SKM-1 treated with dmso at 0.1 percent for 144 hours (cell line): ENCODE measurements around the gene C21orf91.
"Not testable (repeated sequence)": the region's sequence is repeated elsewhere in the genome, so short reads cannot be mapped to it uniquely, and the experiment has no call there.

Experiments
- DNase-seq: peaks from one replicate; lab custom pipeline; 2025; ENCODE audit not compliant: unreplicated experiment; lab: John Stamatoyannopoulos, UW

Gene C21orf91

DNA sequence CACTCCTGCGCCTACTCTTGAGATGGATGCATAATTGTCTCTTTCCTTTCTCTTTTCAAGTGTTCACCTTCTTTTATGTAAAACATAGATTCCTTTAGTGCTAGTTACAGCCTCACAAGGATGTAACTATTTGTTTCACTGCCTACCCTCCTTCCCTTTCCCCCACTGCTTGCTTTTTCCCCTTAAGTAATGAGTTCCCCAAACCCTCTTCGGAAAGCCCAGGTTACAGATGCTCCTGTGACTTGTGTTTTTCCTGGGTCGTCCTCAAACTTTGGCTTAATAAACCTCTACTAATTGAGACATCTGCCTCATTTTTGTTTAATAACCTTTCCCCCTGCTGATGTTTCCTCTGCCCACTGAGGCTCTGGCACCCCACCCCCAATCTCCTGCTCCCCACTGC is 39.2 kb downstream of the C21orf91 start:
- peak; percentile 25 for DNase-seq

DNA sequence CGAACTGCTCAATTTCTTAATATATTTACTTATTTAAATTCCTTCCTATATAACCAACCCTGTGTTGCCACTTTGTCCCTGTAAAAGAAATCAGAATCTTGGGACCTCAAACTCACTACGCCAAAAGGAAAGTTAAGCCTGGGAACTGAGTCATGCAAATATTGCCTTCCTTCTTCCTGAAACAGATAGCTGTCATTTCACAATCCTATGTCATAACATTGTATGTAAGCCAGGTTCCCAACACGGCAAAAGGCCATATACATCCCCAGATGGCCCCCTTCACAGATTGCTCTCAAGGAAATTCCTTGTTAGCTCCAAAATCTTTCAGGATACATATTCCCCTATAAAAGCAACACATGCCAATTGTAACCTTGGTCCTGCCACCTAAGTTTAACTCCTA is 39.7 kb downstream of the C21orf91 start:
- DNase-seq: peak; percentile 76

DNA sequence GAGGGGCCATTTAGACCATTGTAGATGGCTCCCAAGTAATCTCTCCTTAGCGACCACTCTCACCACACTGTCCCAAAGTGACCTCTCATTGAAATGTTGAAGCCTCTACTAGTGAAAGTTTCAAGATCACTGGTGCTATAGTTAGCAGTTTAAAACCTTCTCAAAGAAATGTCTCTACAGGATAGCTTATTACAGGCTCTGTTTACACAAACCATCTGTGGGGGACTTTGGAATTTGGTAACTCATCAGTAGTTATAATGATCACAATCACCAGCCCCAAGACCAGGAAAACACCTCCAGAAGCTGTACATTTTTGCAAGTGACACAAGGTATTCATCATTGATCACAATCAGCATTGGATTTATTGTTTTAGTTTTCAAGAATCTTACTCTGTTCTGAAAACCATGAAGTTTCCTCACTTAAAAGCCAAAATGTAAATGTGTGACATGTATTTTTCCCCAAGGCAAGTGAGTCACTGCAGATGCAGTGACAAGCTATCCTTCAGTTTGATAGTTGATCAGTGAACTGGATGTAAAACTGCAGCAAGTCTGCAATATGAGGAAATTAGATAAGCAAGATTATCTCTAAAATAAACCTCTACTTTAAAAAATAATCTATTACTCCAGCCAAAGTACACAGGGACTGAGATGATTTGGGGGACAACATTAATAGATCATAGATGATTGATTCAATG is 41.9 kb downstream of the C21orf91 start:
- no peak for DNase-seq

DNA sequence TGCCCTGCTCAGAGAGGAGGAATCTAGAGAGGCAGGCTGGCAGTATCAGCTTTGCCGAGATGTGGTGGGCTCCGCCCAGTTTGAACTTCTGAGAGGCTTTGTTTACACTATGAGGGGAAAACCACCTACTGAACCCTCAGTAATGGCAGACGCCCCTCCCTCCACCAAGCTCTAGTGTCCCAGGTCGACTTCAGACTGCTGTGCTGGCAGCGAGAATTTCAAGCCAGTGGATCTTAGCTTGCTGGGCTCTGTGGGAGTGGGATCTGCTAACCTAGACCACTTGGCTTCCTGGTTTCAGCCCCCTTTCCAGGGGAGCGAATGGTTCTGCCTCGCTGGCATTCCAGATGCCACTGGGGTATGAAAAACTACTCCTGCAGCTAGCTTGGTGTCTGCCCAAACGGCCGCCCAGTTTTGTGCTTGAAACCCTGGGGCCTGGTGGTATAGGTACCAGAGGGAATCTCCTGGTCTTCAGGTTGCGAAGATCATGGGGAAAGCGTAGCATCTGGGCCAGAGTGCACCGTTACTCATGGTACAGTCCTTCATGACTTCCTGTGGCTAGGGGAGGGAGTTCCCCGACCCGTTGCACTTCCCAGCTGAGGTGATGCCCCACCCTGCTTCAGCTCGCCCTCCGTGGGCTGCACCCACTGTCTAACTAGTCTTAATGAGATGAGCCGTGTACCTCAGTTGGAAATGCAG is 43.6 kb downstream of the C21orf91 start:
- DNase-seq: no peak

DNA sequence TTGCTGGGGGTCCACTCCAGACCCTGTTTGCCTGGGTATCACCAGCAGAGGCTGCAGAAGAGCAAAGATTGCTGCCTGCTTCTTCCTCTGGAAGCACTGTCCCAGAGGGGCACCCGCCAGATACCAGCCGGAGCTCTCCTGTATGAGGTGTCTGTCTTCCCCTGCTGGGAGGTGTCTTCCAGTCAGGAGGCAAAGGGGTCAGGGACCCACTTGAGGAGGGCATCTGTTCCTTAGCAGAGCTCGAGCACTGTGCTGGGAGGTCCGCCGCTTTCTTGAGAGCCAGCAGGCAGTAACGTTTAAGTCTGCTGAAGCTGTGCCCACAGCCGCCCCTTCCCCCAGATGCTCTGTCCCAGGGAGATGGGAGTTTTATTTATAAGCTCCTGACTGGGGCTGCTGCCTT is 44.1 kb downstream of the C21orf91 start:
- DNase-seq: not testable (repeated sequence)

DNA sequence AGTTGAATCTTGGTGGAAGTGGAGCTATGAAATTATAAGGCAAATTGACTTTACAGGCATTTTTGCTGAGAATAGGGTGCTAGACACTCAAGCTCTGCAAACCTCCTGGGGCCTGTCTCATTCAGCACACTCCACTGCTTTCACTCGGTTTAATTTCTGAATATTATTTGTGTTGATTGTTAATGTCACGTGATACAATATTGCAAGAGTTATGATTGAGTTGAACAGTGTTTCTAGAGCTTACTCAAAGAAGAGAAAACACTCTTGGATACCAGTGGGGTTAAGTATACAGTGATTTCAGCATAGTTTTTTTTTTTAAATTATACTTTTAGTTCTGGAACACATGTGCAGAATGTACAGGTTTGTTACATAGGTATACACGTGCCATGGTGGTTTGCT is 49.7 kb downstream of the C21orf91 start:
- no peak for DNase-seq

DNA sequence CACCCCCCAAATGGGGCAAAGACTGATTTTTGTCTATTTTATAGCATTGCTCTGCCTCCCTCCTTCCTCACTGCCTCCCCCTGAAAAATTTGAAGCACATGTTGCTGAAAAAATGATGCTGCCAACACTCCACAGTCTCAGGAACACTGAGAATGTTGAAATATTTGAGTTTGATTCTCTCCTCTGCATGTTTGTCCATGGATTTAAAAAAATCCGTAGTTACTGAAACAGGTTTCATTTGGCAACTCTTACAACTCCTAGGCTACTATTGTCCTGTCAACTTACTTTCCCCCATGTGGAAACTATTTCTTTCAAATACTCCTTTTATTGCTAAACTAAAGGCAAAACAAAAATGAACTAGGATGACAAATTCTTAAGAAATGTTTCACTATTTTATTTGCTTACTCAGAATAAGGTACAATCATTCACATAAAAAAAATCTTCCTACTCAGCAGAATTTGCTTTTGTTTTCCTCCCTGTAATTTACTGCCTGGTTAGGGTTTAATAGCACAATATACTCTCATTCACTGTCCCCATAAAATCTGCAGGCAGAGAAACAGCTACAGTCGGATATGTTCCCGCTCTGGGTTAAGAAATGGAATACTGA is 50.2 kb downstream of the C21orf91 start:
- DNase-seq: no peak

DNA sequence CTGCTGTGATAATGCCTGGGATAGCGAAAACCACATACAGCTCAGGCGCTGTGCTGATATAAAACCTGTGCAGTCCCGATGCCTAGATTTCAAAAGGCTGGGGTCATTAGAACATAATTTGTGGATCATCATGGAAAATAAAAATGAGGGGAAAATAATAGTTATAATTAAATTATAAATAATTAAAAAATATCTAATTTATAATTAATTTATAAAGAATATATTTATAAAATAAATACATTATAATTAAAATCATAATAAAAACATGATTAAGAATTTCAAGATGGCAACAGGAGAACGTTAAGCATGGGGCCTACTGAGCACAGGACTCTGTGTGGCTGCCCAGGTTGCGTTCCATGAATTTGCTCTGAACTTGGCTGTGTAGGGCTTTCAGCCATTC is 53.9 kb downstream of the C21orf91 start:
- no peak for DNase-seq

DNA sequence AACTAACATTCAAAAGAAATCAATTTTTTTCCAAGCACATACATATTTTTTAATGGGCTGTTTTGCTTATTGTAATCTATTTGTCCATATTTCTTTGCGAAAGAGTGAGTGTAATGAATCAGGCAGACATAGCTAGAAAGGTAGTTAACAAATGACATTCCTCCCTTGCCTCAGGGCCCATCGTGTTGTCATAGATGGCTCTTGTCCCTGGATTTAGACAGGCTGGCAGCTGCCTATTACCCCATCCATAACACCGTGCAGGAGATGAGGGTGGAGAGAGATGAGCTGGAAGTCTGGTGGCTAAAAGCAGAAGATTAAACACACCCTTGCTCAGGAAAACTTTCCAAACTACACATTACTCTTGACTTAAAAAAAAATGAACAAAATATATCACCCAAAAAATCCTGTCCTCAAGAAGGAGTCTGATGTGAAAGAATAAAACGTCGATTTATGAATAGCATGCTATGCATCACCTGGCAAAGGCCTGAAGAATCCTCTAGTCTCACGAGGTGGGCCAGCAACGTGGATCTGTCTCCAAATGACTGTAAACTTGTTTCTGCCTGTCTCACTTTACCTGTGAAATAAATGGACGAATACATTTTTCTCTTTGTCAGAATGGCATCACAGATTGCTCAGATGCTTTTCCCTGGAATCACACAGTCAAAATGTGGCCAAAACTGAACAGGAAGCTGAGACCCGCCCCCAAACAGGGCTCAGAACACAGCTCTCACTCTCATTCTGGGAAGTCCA is 55.7 kb downstream of the C21orf91 start:
- DNase-seq: no peak

DNA sequence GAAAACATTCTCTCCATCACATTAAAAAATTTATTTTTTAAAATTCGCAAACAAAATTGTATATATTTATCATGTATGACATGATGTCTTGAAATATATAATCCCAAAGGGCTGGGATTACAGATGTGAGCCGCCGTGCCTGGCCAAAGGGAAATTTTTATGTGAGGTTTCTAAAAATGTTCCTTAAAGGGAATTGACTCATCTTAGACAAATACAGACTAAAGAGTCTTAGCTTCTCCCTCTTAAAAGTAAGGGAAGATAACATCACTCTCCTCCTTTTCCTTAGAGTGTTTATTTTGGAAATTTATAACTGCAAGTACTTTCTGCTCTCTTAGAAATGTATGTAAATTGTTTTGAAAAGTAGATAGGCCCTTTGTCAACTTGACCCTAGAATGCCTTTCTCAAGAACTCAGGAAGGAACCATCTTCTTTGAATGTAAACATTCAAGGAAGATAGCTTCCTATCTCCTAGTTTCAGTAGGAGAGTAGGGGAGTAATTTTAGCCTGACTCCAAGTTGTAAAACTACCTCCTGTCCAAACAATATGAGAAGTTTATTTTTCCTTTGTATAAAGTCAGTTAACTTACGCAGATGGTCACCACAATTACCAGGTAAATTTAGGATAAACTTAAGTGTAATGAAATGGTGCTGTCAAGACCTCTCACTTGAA is 59.5 kb downstream of the C21orf91 start:
- no peak for DNase-seq

DNA sequence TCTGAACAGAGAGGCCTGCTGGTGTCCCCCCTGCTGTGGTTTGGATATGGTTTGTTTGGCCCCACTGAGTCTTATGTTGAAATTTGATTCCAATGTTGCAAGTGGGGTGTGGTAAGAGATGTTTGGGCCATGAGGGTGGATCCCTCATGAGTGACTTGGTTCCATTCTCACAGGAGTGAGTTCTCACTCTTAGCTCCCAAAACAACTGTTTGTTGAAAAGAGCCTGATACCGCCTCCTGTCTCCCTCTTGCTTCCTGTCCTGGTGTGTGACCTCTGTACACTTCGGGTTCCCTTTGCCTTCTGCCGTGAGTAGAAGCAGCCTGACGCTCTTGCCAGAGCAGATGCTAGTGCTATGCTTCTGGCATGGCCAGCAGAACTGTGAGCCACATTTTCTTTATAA is 60.5 kb downstream of the C21orf91 start:
- DNase-seq: no peak

DNA sequence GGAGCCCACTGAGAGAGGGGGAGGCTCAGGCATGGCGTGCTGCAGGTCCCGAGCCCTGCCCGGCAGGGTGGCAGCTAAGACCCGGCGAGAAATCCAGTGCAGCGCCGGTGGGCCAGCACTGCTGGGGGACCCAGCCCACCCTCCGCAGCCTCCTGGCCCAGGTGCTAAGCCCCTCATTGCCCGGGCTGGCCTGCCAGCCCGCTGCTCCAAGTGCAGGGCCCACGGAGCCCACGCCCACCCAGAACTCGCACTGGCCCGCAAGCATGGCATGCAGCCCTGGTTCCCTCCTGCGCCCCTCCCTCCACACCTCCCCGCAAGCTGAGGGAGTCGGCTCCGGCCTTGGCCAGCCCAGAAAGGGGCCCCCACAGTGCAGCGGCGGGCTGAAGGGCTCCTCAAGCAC is 61.5 kb downstream of the C21orf91 start:
- no peak for DNase-seq

DNA sequence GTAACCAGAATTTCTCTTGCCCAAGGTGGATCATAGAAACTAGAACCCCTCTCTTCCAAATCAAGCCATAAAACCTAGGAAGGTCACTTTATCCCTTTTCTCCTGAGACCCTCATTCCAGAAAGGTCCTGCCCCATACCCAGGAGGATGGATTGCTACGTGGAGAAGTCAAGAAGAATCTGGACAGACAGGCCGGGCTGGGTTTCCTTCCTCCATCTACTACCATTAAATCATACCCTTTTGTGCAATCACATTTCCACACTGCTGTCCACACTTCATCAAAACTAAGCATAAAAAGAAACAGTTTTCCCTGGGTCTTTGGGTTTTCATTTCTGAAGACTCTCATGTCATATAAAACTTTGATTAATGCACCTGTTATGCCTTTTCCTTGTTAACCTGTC is 65.4 kb downstream of the C21orf91 start:
- no peak for DNase-seq

DNA sequence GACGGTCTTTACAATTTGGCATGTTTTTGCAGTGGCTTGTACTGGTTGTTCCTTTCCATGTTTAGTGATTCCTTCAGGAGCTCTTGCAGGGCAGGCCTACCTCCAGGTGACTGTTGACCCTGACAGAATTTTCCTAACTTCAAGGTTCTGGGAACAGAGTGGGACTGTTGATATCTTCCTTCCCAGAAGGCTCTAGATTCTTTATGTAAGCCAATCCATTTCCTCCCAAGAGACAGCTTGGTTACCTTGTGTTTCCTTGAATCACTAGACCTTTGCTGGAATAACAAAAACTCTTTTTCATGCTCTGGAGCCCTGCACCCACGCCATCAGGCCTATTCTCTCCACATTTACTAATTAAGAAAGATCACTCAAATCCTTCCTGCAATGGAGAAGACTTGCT is 67.0 kb downstream of the C21orf91 start:
- DNase-seq: no peak

DNA sequence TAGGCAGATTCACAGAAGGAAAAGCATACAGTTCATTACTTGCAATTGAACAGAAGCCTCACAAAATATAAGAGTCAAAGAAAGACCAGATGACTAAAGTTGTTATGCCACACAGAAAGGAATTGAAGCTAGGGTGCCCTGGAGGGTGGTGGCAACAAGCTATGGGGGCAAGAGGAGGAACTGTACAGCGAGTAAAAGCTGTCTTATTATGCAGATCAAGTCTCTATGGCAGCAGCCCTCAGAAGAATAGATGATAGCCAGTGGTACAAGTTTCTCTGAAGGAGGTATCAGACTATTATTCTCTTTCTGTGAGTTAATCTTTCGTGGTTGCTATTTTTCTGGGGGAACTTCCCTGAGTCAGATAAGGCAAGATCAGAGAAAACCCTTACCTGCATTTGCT is 72.2 kb downstream of the C21orf91 start:
- no peak for DNase-seq

DNA sequence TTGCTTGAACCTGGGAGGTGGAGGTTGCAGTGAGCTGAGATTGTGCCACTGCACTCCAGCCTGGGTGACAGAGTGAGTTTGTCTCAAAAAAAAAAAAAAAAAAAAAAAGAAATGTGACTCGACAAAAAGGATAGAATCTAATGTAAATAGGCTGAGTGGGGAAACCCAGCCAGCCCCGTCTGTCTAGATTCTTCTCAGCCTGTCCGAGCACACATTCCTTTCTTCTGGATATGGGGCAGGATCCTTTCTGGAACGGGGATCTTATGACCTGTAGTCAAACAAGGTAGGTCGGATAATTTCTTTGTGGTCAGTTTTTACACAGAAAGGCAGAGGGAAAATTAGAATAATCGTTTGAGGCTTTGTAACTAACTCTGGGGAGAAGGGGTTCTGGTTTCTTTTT is 74.1 kb downstream of the C21orf91 start:
- DNase-seq: no peak

DNA sequence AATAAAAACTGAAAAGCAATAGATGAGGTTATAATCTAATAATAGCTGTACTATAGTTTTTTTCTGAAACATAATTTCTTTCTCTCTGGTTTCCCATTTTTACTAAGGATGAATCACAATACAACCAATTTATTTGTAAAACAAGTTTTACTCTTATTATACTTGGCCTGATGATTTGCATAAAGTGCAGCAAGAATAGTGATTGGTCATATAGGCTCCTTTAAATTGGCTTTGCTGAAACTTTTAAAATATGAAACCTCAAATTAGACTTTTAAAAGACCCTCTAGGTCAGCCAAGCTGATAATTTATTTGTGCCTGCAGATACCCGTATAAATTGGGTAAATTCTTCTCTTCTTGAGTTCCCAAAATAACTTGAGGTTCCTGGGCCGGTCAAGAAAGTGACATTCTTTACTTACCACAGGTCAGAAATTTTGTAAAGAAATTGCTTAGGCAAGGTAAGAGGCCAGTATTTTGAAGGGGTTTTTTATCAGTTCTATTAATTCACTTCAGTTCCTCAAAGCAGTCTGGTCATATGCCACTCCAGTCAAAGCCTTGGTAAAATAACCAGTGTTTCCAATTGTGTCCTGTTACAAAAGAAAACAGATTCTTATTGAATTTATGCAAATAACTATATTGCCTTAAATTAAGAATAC is 76.1 kb downstream of the C21orf91 start:
- DNase-seq: no peak

DNA sequence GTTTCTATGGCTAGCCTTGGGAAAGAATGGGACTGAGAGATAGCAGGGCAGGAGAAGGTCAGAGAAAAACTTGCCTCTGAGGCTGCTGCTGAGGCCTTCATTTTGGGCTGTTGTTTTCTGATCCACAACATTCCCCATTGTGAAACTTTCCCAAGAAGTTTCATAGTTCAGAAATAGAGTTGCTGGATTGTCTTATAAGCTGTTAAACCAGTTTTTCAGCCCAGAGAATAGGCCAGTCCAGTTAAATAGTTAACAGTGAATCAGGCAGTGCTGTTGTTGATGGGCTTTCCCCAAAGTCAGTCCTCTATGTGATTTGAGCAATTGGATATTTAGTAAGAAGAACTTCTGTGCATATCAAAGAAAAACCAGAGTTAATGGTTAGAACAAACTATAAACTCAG is 77.0 kb downstream of the C21orf91 start:
- no peak for DNase-seq
